Embryonic facial prominence (tissue), 1 donor: ENCODE data around the gene LOXL4.
A peak's percentile ranks its signal among the peaks of the same experiment; 100 is the strongest.

Source experiments
- DNase-seq: peaks from one replicate; pipeline ENCODE4 v3.0.0-alpha.2; 2016; ENCODE audit errors: extremely low spot score

Gene LOXL4

DNA sequence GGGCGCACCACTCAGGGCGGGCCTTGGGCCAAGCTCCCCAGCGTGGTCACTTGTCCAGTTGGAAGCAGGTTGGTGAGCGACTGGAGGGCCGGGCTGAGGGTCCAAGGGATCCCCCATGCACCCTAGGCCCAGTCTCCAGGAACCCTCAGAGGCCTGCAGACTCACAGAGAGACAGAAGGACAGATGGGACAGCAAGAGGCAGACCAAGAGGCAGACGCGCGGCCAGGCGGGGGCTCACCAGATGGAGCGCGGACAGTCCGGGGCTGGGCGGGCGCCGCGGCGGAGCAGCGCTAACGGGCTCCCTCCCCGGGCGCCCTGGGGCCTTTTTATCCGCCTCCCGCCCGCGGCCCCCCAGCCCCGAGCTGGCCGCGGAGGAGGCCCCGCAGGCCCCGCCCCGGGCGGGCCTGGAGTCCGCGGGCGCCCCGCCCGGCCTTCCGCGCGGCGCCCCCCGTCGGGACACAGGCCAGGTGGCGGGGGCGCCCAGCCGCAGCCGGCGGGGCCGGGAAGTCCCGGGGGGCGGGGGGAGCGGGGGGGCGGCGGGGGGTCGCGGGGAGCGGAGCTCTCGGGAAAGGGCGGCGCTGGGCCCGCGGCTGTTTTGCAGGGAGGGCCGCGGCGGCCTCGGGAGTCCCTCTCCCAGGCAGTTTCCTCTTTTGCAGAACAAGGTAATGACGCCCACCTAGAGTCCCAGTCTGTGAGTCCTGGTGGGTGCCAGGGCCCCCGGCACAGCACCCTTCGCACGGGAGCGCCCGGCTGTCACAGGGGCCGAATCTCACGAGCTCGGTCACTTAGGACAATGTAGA is at the start of gene LOXL4:
TSS of gene LOXL4 (minus strand) at position 301 of the 800 bp plus-strand sequence. CDS start 5,175 bp downstream, outside the sequence.
- no peak for DNase-seq

DNA sequence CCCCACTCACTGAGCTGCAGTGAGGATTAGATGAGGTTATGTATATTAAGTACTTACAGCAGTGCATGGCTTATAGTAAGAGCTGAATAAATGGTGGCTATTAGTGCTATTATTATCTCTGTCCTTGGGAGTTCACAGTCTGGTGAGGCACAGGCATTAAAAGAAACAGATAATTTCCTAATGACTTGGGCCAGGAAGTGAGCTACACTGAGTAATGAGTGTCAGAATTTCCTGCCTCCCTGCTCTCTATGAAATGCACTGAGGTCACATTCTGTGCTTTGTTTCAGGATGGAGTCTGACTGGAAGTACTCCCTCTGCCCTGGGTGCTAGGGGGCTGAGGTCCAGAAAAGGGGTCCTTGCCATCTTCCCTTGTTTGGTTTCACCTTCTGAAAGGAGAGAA is 48.7 kb upstream of the LOXL4 start:
- DNase-seq, result no peak

DNA sequence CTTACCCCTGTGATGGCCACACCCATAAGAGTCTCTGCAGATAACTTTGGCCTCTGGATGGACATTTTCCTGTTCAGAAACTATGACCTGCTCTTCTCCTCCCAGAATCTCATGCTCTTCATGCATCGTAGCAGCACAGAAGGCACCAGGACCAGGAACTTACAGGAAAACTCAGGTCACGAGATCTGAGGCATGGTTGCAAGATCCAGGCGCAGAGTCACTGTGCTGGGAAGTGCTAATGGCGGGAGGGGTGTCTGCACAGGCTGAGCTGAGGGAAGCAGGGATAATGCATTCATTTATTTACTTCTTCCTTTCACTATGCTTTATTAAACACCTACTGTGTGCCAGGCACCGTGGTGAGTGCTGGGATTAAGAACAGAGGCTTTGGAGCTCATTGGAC is 48.2 kb upstream of the LOXL4 start:
- peak; percentile 24 for DNase-seq

DNA sequence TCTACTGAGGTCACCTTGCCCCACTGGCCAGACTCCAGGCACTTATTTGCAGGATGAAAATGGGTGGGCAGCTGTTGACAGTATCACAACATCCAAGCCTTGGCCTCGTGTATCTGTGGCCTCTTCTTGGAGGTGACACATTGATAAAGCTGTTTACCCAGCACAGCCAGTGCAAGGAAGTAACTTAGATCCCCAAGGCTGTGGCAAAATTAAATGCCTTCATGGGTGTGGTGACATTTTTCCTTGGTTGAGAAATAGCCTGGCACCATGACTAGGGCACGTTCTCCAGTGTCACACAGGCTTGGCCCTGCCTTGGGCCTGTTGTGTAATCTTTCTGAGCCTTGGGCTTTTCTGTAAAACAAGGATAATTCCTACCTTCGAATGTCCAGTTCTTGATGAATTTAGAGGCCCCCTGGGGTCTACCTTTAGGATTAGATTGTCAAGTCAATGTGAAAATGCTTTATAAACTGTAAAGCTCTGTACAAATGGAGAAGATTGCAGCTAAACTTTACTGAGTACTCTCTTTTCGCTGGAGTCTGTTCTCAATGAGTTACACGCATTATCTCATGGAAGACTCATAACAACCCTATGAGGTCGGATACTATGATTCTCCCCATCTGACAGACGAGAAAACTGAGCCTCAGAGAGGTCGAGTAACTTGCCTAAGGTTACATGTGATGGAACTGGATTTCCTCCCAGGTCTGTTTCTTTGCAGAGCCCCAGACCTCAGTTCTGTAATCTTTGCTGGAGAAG is 46.7 kb upstream of the LOXL4 start:
- no peak for DNase-seq

DNA sequence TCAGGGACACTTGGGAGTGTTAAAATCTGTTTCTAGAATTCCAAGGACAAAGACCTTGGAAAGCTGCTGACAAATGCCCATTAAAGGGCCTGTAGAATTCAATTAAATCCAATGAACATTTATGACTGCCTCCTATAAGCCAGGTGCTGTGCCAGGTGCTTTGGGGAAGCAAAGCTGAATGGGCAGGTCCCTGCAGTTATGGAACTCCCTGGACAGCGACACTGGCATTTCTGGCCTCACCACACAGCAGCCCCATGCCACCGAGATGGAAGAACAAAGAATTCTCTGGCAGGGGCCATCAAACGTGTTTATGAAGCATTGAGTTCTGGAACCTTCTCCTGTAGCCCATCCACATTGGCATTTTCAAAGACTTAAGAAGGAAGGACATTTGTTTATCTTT is 45.6 kb upstream of the LOXL4 start:
- DNase-seq, result no peak

- DNase-seq, result no peak
These were observed 44.8 kb upstream of the LOXL4 start for GRCh38 chr10:98312822-98313221.

GRCh38 chr10:98312349-98312748 is 44.4 kb upstream of the LOXL4 start:
- DNase-seq, result no peak

DNA sequence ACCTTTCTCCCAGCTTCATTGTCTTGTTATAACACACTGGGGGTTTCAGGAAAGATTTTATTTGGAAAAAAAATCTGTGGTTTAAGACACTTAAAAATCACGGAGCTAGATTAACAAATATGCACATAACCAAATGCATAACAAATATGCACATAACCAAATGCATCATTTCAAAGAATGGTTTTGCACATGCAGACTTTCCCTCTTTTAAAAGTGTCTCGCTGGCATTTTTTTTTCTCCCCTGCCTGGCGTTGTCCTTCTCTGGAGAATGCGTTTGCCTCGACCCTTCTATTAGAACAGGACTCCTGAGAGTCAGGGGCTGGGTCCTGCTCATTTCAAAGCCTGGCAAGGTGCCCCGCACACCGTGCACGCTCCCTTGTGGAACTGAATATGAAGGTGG is 42.7 kb upstream of the LOXL4 start:
- no peak for DNase-seq

GRCh38 chr10:98309366-98310355 is 41.7 kb upstream of the LOXL4 start:
- peak; percentile 39 for DNase-seq

DNA sequence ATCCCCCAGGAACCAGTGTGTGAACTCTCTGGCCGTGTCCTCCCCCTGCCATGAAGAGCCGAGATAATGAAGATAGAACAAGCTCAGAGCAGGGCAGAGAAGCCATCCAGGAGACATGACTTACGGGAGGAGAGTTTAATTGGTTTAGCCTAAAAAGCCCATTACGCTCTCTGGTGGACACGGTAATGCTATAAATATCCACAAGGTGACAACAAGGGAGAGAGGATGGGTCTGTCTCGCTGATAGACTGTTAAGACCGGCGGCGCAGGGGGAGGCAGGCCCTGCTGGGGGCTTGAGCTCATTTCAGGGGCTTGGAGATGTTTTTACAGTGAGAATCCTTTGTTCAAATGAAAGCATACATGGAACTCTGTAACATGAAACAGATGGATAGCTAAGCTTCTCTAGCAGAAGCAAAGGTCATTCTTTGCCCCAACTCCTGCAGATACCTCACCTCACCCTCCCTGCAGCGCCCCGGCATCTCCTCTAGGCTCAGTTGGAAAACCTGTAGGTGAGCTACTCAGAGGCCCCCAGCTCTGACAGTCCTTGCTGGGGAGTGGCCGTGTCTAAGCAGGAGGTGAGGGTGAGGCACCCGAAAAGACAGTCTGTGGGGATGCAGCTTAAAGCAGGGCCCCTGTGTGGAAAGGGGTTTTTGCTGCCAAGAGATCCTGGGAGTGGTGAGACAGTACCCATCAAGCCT is 40.8 kb upstream of the LOXL4 start:
- no peak for DNase-seq

GRCh38 chr10:98307916-98308541 is 40.0 kb upstream of the LOXL4 start:
- no peak for DNase-seq

DNA sequence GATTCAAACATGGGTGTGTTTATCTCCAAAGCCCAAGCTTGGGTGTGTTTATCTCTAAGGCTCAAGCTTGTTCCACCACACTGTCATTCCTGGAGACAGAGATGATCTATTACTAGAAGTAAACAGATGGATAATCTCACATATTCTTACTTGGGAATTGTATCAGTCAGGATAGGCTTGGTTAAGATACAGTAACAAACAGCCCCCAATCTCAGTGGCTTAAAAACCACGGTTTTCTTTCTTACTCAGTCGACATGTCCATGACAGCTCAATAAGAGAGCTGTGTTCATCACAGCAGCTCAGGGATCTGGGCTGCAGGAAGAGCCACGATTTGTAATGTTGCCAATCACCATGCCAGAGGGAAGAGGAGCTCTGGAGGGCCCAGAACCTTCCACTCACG is 38.5 kb upstream of the LOXL4 start:
- DNase-seq, result no peak

- DNase-seq, result no peak
These were observed 35.6 kb upstream of the LOXL4 start for GRCh38 chr10:98303569-98303968.

- DNase-seq, result no peak
These were observed 34.9 kb upstream of the LOXL4 start for GRCh38 chr10:98302741-98303365.

GRCh38 chr10:98301664-98302319 is 33.8 kb upstream of the LOXL4 start:
- DNase-seq, result no peak

DNA sequence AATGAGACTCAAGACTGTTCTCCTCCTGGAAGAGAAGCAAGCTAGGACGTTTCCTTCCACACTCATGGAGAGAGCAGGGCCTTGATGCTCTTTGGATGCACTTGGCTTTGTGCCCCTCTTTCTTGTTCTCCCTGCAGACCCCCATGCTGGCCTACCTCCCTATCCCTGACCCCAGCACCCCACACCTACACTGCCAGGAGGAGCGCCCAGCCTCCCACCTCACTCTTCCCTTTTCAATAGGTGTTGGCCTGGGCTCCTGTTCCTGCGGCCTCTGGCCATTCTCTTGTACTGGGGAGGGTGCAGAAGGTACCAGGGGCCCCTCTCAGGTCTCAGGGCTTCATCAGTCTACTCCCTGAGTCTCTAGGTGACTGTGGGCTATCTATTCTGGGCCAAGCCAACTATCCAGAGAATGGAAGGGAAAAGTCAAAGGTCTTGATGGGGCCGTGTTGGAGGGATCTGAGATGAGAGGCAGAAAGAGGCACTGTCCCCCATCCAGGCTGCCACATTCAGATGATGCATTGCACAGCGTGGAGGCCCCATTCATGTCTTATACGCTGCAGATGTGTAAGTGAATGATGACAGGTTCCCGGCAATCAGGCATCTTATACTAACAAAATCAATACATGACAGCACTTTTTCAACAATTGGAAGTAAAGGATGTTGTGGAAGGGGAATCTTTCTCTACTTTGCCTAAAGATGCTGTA is 32.7 kb upstream of the LOXL4 start:
- DNase-seq, result no peak

- no peak for DNase-seq
These were observed 31.3 kb upstream of the LOXL4 start for GRCh38 chr10:98299341-98299740.

DNA sequence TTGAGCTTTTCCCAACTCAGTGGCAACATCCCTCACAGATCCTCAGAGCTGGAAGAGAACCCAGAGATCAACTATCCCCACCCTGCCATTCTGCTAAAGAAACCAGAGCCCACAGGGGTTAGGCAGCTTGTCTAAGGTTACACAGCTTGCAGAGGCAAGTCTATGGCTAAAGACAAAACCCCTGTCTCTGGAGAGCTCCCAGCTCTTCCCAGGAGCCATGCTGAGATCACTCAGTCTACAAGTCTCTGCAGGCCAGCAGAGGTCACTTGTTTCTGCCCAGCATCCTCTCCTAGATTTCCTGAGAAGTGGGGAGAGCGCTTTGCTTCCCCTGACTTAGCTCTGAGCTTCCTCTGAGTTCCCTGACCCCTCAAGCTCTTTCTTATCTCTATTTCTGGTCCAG is 28.5 kb upstream of the LOXL4 start:
- no peak for DNase-seq

DNA sequence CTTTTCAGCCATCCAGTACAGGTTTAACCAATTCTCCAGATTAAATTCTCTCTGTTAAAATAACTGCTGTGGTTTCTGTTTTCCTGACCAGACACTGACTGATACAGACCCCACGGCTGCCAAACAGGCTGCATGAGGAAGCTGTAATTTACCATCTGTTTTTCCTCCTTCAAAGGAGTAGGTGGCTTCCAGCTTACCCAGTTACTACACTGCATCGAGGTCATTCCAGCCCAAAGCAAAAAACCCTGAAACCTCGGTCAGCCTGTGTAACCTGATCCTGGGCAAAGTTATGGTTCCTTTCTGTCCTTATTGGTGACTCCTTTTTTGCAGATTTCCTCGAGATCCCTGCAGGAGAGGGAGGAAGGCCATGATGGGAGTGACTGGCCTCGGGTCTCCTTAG is 27.9 kb upstream of the LOXL4 start:
- DNase-seq, result no peak
